Dermis lymphatic vessel endothelial cell (primary cell): ENCODE results near the gene CCDC195. TPM values are rescaled to one million over a fixed set of nuclear protein-coding genes. Genes with fewer than 3 reads are reported as not detected.

Experiments
- total RNA-seq: library from RNA; depleted of rRNA; stranded (reverse); fragments of >200 nt; gene quantifications from 2 replicates; pipeline ENCODE4 v1.2.1, GENCODE V29; 2014

CCDC195 gene
- not detected in 2 replicates for total RNA-seq

GRCh38 chr2:224716201-224716600, at the start of gene CCDC195:
CCDC195 (minus strand) TSS chr2:224716365; CDS start chr2:224716365, 0 bp downstream.

Other genes with a start within 250 kb of the CCDC195 start
- gene CUL3, start 131.0 kb downstream of the CCDC195 start, total RNA-seq = 39.0 and 54.4 TPM in 2 replicates